OCI-LY7 (cell line): ENCODE results near the gene ABCD3. TPM values are rescaled to one million over a fixed set of nuclear protein-coding genes. Genes with fewer than 3 reads are reported as not detected.
"Not testable (repeated sequence)": the region's sequence is repeated elsewhere in the genome, so short reads cannot be mapped to it uniquely, and the experiment has no call there.

Source experiments
- Bru-seq: library from RNA; stranded (reverse); fragments of 400-500 nt; gene quantifications from one replicate; lab custom pipeline; 2021; lab: Mats Ljungman, UMichigan
- BruChase-seq, 2 experiments: library from RNA; stranded (reverse); fragments of 400-500 nt; gene quantifications; one replicate each; lab custom pipeline; 2021; lab: Mats Ljungman, UMichigan
- BruUV-seq: library from RNA; stranded (reverse); fragments of 400-500 nt; replicated peaks from 2 replicates; lab custom pipeline; 2021; lab: Mats Ljungman, UMichigan
- CTCF ChIA-PET: fragments of 300-600 bp; sonication (Branson Sonifier 250); formaldehyde crosslinking; loops from one replicate; lab custom pipeline; 2022; ENCODE audit warnings: antibody characterized with exemption; ENCODE audit not compliant: unreplicated experiment; lab: Charles Lee
- POLR2A ChIA-PET: fragments of 300-600 bp; sonication (Branson Sonifier 250); formaldehyde crosslinking; loops from one replicate; lab custom pipeline; 2022; ENCODE audit warnings: antibody characterized with exemption; lab: Charles Lee
- DNase-seq: peaks from one replicate; pipeline ENCODE4 v3.0.0-alpha.2; 2015; ENCODE audit warnings: low spot score
- H2AFZ ChIP-seq: fragments of 200-600 bp; sonication (generic), shearing (Covaris generic); 2 replicates; pipeline ENCODE4 v1.6.1; 2014; ENCODE audit warnings: mild to moderate bottlenecking, antibody characterized with exemption, low read length, moderate library complexity
- H3K27ac ChIP-seq: fragments of 200-600 bp; sonication (generic); 2 replicates; pipeline ENCODE4 v1.5.1; 2014; ENCODE audit warnings: mixed run types, low read depth, mild to moderate bottlenecking, moderate library complexity, low read length, inconsistent platforms; ENCODE audit not compliant: poor library complexity, severe bottlenecking
- H3K36me3 ChIP-seq: fragments of 200-600 bp; sonication (generic); 2 replicates; pipeline ENCODE4 v1.6.1; 2014; ENCODE audit warnings: mild to moderate bottlenecking, antibody characterized with exemption, low read length, moderate library complexity, mixed read lengths; ENCODE audit not compliant: insufficient read depth
- H3K4me1 ChIP-seq: fragments of 200-600 bp; sonication (generic); 2 replicates; pipeline ENCODE4 v1.5.1; 2014; ENCODE audit warnings: mild to moderate bottlenecking, low read length; ENCODE audit not compliant: insufficient read depth, poor library complexity, severe bottlenecking
- H3K4me2 ChIP-seq: fragments of 200-600 bp; sonication (generic); 2 replicates; pipeline ENCODE4 v1.6.1; 2014; ENCODE audit warnings: mild to moderate bottlenecking, low read length
- H3K4me3 ChIP-seq: fragments of 200-600 bp; sonication (generic); 2 replicates; pipeline ENCODE4 v1.5.1; 2014; ENCODE audit warnings: mild to moderate bottlenecking, low read depth, low read length; ENCODE audit not compliant: poor library complexity, severe bottlenecking
- H3K79me2 ChIP-seq: fragments of 200-600 bp; sonication (generic); 2 replicates; pipeline ENCODE4 v1.6.1; 2016; ENCODE audit warnings: low read depth, mild to moderate bottlenecking, low read length, moderate library complexity, mixed read lengths; ENCODE audit not compliant: insufficient read depth
- H3K9me2 ChIP-seq: fragments of 200-600 bp; sonication (generic); 2 replicates; pipeline ENCODE4 v1.6.1; 2016; ENCODE audit warnings: mild to moderate bottlenecking, low read length, mixed read lengths; ENCODE audit not compliant: insufficient read depth
- H3K9me3 ChIP-seq: fragments of 200-600 bp; sonication (generic); 2 replicates; pipeline ENCODE4 v1.6.1; 2014; ENCODE audit warnings: mild to moderate bottlenecking, mixed run types, low read length, mixed read lengths
- H4K20me1 ChIP-seq: fragments of 200-600 bp; sonication (generic); 2 replicates; pipeline ENCODE4 v1.6.1; 2014; ENCODE audit warnings: mild to moderate bottlenecking, antibody characterized with exemption, low read length, moderate library complexity, mixed read lengths; ENCODE audit not compliant: insufficient read depth
- EZH2phosphoT487 ChIP-seq: fragments of 200-600 bp; sonication (generic); IDR thresholded peaks from 2 replicates; pipeline ENCODE4 v1.6.1; 2018; ENCODE audit warnings: low read depth, borderline replicate concordance, mild to moderate bottlenecking, mixed run types, antibody characterized with exemption, low read length, moderate library complexity, mixed read lengths
- intact Hi-C: fragments of 100-400 bp; cut with micrococcal nuclease; formaldehyde crosslinking; loops from one replicate; pipeline ENCODE4 v1.10.0; 2022; ENCODE audit not compliant: unreplicated experiment
- long read RNA-seq: library from polyadenylated mRNA; stranded (forward); transcript quantifications from one replicate; pipeline ENCODE4 v2.0.0, GENCODE V29; 2022
- total RNA-seq, 2 experiments: library from RNA; depleted of rRNA in 1 of 2; stranded (reverse); fragments of >200 nt in 1 of 2; shearing (Covaris generic) in 1 of 2; gene quantifications; 2 replicates each; pipeline ENCODE4 v1.2.3, GENCODE V29; 2014 to 2022
- TF ChIP-seq, protein P1 (sequence below): fragments of 200-600 bp; sonication (generic); conservative IDR thresholded peaks from 2 replicates; pipeline ENCODE4 v1.5.1; 2014; ENCODE audit warnings: mild to moderate bottlenecking, antibody characterized with exemption, low read length, moderate library complexity, mixed read lengths

ABCD3 gene
- 18.3 and 21.1 TPM in 2 replicates for total RNA-seq (2014; rRNA removed; shearing (Covaris generic))
- 33.8 and 36.5 TPM in 2 replicates for total RNA-seq (2022)
- percentile 80 among the genes with signal in this experiment for Bru-seq, nascent RNA
- BruChase-seq, experiment 1, labeled RNA remaining after a 6-hour chase: percentile 80 among the genes with signal in this experiment
- BruChase-seq, experiment 2, labeled RNA remaining after a 2-hour chase: percentile 77 among the genes with signal in this experiment
- long read RNA-seq, transcript ABCD3-202 (23 exons, 3,538 nt): major isoform, 41 of 54 reads
- long read RNA-seq, partial matches to known transcripts: 5 of 54 reads
- long read RNA-seq, other reads (novel, unspliced or antisense): 6 of 54 reads

DNA sequence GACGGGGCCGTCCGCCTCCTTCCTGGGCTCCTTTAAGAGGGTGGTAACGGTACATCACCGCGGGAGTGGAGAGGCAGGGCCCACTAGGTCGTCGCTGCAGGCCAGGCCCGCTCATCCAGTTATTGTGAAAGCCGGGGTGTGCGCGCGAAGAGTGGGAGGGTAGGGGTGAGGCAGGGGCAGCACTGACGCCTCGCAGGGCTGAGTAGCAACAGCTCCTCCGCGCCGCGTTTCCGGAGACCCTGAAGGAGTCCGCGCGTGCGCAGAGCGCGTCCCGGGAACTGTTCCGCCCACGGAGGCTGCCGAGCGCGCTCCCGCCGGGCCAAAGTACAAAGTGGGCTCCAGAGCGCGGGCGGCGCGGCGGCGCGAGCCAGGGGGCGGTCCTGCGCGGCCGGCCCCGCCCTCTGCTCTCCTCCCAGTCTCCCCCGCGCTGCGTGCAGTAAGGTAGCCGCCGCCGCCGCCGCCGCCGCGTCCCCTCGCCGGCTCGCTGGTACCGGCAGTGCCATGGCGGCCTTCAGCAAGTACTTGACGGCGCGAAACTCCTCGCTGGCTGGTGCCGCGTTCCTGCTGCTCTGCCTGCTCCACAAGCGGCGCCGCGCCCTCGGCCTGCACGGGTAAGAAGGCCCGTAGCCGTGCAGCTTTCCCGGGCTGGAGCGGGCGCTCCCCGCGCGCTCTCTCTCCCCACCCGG is at the start of gene ABCD3:
TSS of gene ABCD3 (plus strand) at position 412 of the 686 bp plus-strand sequence. CDS start at position 502, 90 bp downstream.
- no peak for TF ChIP-seq EZH2phosphoT487
- TF ChIP-seq, protein P1, sequence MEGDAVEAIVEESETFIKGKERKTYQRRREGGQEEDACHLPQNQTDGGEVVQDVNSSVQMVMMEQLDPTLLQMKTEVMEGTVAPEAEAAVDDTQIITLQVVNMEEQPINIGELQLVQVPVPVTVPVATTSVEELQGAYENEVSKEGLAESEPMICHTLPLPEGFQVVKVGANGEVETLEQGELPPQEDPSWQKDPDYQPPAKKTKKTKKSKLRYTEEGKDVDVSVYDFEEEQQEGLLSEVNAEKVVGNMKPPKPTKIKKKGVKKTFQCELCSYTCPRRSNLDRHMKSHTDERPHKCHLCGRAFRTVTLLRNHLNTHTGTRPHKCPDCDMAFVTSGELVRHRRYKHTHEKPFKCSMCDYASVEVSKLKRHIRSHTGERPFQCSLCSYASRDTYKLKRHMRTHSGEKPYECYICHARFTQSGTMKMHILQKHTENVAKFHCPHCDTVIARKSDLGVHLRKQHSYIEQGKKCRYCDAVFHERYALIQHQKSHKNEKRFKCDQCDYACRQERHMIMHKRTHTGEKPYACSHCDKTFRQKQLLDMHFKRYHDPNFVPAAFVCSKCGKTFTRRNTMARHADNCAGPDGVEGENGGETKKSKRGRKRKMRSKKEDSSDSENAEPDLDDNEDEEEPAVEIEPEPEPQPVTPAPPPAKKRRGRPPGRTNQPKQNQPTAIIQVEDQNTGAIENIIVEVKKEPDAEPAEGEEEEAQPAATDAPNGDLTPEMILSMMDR: no peak
- peak; percentile 97 for DNase-seq
- peak within 1 kb of the TSS; percentile 97 for H2AFZ ChIP-seq
- no peaks in the 10 kb centered on the region for H3K9me3 ChIP-seq
- intact Hi-C loops: loop anchor here (1.0 to 10.0 kb wide), 2 partner anchors 509 to 1463 kb away; partner anchors contain the start of gene GCLM
- no peaks in the 10 kb centered on the region for H3K9me2 ChIP-seq
- H3K36me3 ChIP-seq: no peaks in the 10 kb centered on the region
- H3K4me2 ChIP-seq: peak within 1 kb of the TSS; percentile 93
- POLR2A ChIA-PET: interaction anchor here (0.6 to 1.4 kb wide), 3 partner anchors 9 to 33 kb away, joined by 3 to 5 read pairs (median 4); no protein-coding TSS in a partner anchor
- CTCF ChIA-PET: no interaction called here
- BruUV-seq: no TSS peak
- peak within 1 kb of the TSS; percentile 91 for H3K4me3 ChIP-seq
- peaks cover 46% of the 10 kb centered on the region for H3K79me2 ChIP-seq
- peaks cover 28% of the 10 kb centered on the region; the same call in 1 of the 2 replicates for H4K20me1 ChIP-seq
- H3K27ac ChIP-seq: peak within 1 kb of the TSS; percentile 35
- H3K4me1 ChIP-seq: peaks cover 30% of the 10 kb centered on the region

DNA sequence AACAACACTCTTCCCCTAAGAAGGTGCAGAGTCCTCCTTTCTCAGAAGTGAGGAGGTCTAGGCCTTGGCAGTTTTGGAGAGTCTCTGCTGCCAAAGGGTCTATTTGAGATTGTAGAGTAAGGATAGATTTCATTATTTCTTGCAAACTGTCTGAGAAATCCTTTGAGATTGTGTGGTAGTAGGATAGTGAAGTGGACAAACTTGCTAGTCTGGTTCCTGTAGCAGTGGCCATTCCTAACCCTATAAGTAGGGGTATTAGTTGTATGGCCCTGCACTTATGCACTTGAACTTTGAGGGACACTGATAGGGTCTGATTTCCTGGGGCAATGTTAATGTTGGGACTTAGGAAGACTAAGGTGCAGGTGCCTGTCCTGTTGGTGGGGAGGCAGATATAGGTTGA is 45.4 kb upstream of the ABCD3 start:
- H3K4me2 ChIP-seq, POLR2A ChIA-PET, H3K4me3 ChIP-seq, BruUV-seq, H3K9me2 ChIP-seq, H3K79me2 ChIP-seq, CTCF ChIA-PET, DNase-seq, H3K27ac ChIP-seq, H3K9me3 ChIP-seq, H3K4me1 ChIP-seq, intact Hi-C loops, H2AFZ ChIP-seq, H4K20me1 ChIP-seq, H3K36me3 ChIP-seq: not testable (repeated sequence)

DNA sequence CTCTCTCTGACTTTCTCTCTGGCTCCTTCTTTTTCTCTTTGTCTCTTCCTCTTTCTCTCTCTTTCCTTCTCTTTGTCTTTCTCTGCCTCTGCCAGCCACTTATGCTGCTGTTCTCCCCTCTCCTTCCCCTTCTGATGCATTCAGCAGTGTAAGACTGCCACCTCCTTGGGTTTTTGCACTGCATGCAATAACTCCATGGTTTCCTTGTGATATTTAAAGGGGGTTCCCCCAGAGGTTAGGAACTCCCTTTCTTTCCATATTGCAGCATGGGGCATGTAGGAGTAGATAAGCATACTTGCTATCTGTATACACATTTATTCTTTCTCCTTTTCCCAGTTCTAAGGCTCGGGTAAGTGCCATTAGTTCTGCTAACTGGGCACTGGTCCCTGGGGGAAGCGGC is 44.9 kb upstream of the ABCD3 start:
- H3K4me1 ChIP-seq, H3K79me2 ChIP-seq, H4K20me1 ChIP-seq, POLR2A ChIA-PET, DNase-seq, H3K27ac ChIP-seq, CTCF ChIA-PET, H3K9me2 ChIP-seq, H3K4me3 ChIP-seq, BruUV-seq, H3K4me2 ChIP-seq, H3K36me3 ChIP-seq, H2AFZ ChIP-seq, H3K9me3 ChIP-seq, intact Hi-C loops: not testable (repeated sequence)

DNA sequence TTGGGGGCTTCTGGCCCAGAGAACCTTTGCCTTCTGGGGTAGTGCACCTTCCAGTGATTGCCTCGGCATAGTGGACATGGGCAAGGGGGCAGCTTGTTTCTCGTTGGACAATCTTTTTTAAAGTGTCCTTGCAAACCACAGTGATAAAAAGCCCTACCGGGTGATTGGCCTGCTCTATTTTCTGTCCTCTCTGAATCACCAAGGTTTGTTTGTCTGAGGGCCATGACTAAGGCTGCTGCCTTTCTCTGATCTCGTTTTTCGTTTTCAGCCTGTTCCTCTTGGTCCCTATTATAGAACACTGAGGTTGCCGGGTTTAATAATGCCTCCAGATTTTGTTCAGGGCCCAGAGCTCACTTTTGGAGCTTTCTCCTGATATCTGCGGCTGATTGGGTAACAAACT is 42.5 kb upstream of the ABCD3 start:
- H4K20me1 ChIP-seq, H3K36me3 ChIP-seq, intact Hi-C loops, BruUV-seq, H3K79me2 ChIP-seq, CTCF ChIA-PET, H3K4me2 ChIP-seq, H3K9me2 ChIP-seq, H3K9me3 ChIP-seq, H2AFZ ChIP-seq, H3K27ac ChIP-seq, POLR2A ChIA-PET, H3K4me3 ChIP-seq, DNase-seq, H3K4me1 ChIP-seq: not testable (repeated sequence)

DNA sequence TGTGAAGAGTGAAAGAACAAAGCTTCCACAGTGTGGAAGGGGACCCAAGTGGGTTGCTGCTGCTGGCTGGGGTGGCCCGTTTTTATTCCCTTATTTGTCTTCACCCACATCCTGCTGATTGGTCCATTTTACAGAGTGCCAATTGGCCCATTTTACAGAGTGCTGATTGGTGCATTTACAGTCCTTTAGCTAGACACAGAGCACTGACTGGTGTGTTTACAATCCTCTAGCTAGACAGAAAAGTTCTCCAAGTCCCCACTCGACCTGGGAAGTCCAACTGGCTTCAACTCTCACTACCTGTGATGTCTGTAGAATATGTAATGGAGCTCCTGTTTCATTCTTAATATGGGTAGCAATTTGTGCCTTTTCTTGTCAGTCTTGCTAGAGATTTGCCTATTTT is 39.7 kb upstream of the ABCD3 start:
- H3K4me1 ChIP-seq, intact Hi-C loops, H4K20me1 ChIP-seq, DNase-seq, H2AFZ ChIP-seq, BruUV-seq, H3K79me2 ChIP-seq, H3K9me2 ChIP-seq, H3K27ac ChIP-seq, H3K4me2 ChIP-seq, POLR2A ChIA-PET, H3K9me3 ChIP-seq, H3K4me3 ChIP-seq, H3K36me3 ChIP-seq, CTCF ChIA-PET: not testable (repeated sequence)
